ENCODE results near the gene ATXN1.
"Not testable (repeated sequence)": the region's sequence is repeated elsewhere in the genome, so short reads cannot be mapped to it uniquely, and the experiment has no call there.

Gene ATXN1

GRCh38 chr6:16386057-16386456 is 375.2 kb downstream of the ATXN1 start:
- DNase-seq (ENCODE audit: low spot score) = no peak

GRCh38 chr6:16383607-16384206 is 377.6 kb downstream of the ATXN1 start:
- DNase-seq (ENCODE audit: low spot score) = no peak

GRCh38 chr6:16381968-16382367 is 379.3 kb downstream of the ATXN1 start:
- DNase-seq (ENCODE audit: low spot score) = not testable (repeated sequence)

GRCh38 chr6:16380220-16380809 is 380.9 kb downstream of the ATXN1 start:
- DNase-seq (ENCODE audit: low spot score) = no peak

GRCh38 chr6:16378360-16378759 is 382.9 kb downstream of the ATXN1 start:
- not testable (repeated sequence) for DNase-seq (ENCODE audit: low spot score)

GRCh38 chr6:16377470-16377869 is 383.8 kb downstream of the ATXN1 start:
- no peak for DNase-seq (ENCODE audit: low spot score)

- no peak for DNase-seq (ENCODE audit: low spot score)
These were observed 385.4 kb downstream of the ATXN1 start for GRCh38 chr6:16375843-16376242.

- DNase-seq (ENCODE audit: low spot score) = no peak
These were observed 386.1 kb downstream of the ATXN1 start for GRCh38 chr6:16375206-16375605.

- no peak for DNase-seq (ENCODE audit: low spot score)
These were observed 386.6 kb downstream of the ATXN1 start for GRCh38 chr6:16374461-16375200.

GRCh38 chr6:16374016-16374415 is 387.2 kb downstream of the ATXN1 start:
- DNase-seq (ENCODE audit: low spot score) = no peak

GRCh38 chr6:16372029-16372776 is 389.1 kb downstream of the ATXN1 start:
- DNase-seq (ENCODE audit: low spot score) = no peak

GRCh38 chr6:16371401-16371800 is 389.9 kb downstream of the ATXN1 start:
- DNase-seq (ENCODE audit: low spot score) = no peak

GRCh38 chr6:16370943-16371342 is 390.3 kb downstream of the ATXN1 start:
- DNase-seq (ENCODE audit: low spot score) = no peak

GRCh38 chr6:16369989-16370388 is 391.3 kb downstream of the ATXN1 start:
- no peak for DNase-seq (ENCODE audit: low spot score)

GRCh38 chr6:16369140-16369745 is 392.0 kb downstream of the ATXN1 start:
- no peak for DNase-seq (ENCODE audit: low spot score)

- no peak for DNase-seq (ENCODE audit: low spot score)
These were observed 393.7 kb downstream of the ATXN1 start for GRCh38 chr6:16367571-16367970.

- DNase-seq (ENCODE audit: low spot score) = no peak
These were observed 397.5 kb downstream of the ATXN1 start for GRCh38 chr6:16363749-16364148.

- DNase-seq (ENCODE audit: low spot score) = no peak
These were observed 398.3 kb downstream of the ATXN1 start for GRCh38 chr6:16362819-16363589.

- DNase-seq (ENCODE audit: low spot score) = no peak
These were observed 399.0 kb downstream of the ATXN1 start for GRCh38 chr6:16362296-16362695.

GRCh38 chr6:16361861-16362260 is 399.4 kb downstream of the ATXN1 start:
- no peak for DNase-seq (ENCODE audit: low spot score)

GRCh38 chr6:16361121-16361520 is 400.1 kb downstream of the ATXN1 start:
- no peak for DNase-seq (ENCODE audit: low spot score)

GRCh38 chr6:16360365-16360764 is 400.9 kb downstream of the ATXN1 start:
- no peak for DNase-seq (ENCODE audit: low spot score)
